GM23338 (cell line): ENCODE data around the gene ASTL. TPM values are rescaled to one million over a fixed set of nuclear protein-coding genes. Genes with fewer than 3 reads are reported as not detected.

Experiments used
- ATAC-seq: fragments of 200-7000 bp; cut with Tn5 transposase; 3 replicates; pipeline ENCODE4 v1.9.1; 2020
- DNase-seq: peaks from one replicate; pipeline ENCODE4 v3.0.0-alpha.2; 2015; ENCODE audit warnings: low spot score
- H2AFZ ChIP-seq: fragments of 200-600 bp; sonication (generic); 2 replicates; pipeline ENCODE4 v1.8.0; 2016; ENCODE audit warnings: antibody characterized with exemption, mild to moderate bottlenecking, moderate library complexity
- H3F3A ChIP-seq: fragments of 200-600 bp; sonication (generic); replicated peaks from 2 replicates; pipeline ENCODE4 v1.8.0; 2017; ENCODE audit warnings: antibody characterized with exemption, mixed run types, low read depth
- H3K27ac ChIP-seq: fragments of 200-600 bp; sonication (generic); 2 replicates; pipeline ENCODE4 v1.6.1; 2016; ENCODE audit warnings: low read depth
- H3K27me3 ChIP-seq: fragments of 200-600 bp; sonication (generic); 2 replicates; pipeline ENCODE4 v1.8.0; 2016; ENCODE audit warnings: mild to moderate bottlenecking, mixed run types, moderate library complexity; ENCODE audit not compliant: insufficient read depth
- H3K36me3 ChIP-seq: fragments of 200-600 bp; sonication (generic); 2 replicates; pipeline ENCODE4 v1.8.0; 2016; ENCODE audit warnings: mild to moderate bottlenecking; ENCODE audit not compliant: insufficient read depth
- H3K4me1 ChIP-seq: fragments of 200-600 bp; sonication (generic); 2 replicates; pipeline ENCODE4 v1.8.0; 2016; ENCODE audit warnings: mild to moderate bottlenecking, moderate library complexity; ENCODE audit not compliant: insufficient read depth
- H3K4me2 ChIP-seq: fragments of 200-600 bp; sonication (generic); 2 replicates; pipeline ENCODE4 v1.7.1; 2017; ENCODE audit warnings: mixed run types
- H3K4me3 ChIP-seq: fragments of 200-600 bp; sonication (generic); 2 replicates; pipeline ENCODE4 v1.6.1; 2016; ENCODE audit warnings: mixed run types
- H3K79me2 ChIP-seq: fragments of 200-600 bp; sonication (generic); replicated peaks from 2 replicates; pipeline ENCODE4 v1.8.0; 2017; ENCODE audit warnings: mild to moderate bottlenecking; ENCODE audit not compliant: insufficient read depth
- H3K9me2 ChIP-seq: fragments of 200-600 bp; sonication (generic); 2 replicates; pipeline ENCODE4 v1.8.0; 2017; ENCODE audit not compliant: insufficient read depth
- H4K20me1 ChIP-seq: fragments of 200-600 bp; sonication (generic); replicated peaks from 2 replicates; pipeline ENCODE4 v1.8.0; 2017; ENCODE audit warnings: mild to moderate bottlenecking; ENCODE audit not compliant: insufficient read depth
- H3K27ac Mint-ChIP-seq: 2 replicates; pipeline ENCODE4 v1.8.0; 2020; ENCODE audit warnings: inconsistent platforms, mild to moderate bottlenecking, moderate library complexity, mixed read lengths
- H3K27me3 Mint-ChIP-seq: 3 replicates; pipeline ENCODE4 v1.8.0; 2022; ENCODE audit warnings: low read depth, mild to moderate bottlenecking, moderate library complexity, mixed read lengths, inconsistent platforms; ENCODE audit not compliant: insufficient read depth, poor library complexity
- H3K36me3 Mint-ChIP-seq: 3 replicates; pipeline ENCODE4 v1.8.0; 2021; ENCODE audit warnings: low read depth, mild to moderate bottlenecking, inconsistent platforms, moderate library complexity, mixed read lengths
- H3K4me1 Mint-ChIP-seq: 3 replicates; pipeline ENCODE4 v1.8.0; 2020; ENCODE audit warnings: mild to moderate bottlenecking, inconsistent platforms, mixed read lengths
- H3K4me3 Mint-ChIP-seq: 3 replicates; pipeline ENCODE4 v1.8.0; 2021; ENCODE audit warnings: moderate library complexity, mild to moderate bottlenecking, inconsistent platforms, mixed read lengths
- H3K9me3 Mint-ChIP-seq: 3 replicates; pipeline ENCODE4 v1.8.0; 2020; ENCODE audit warnings: moderate library complexity, mild to moderate bottlenecking, inconsistent platforms, mixed read lengths
- CREB1 ChIP-seq: fragments of 250-450 bp; sonication (Bioruptor Pico); IDR thresholded peaks from 2 replicates; pipeline ENCODE4 v1.5.0; 2020; ENCODE audit warnings: low read depth, mild to moderate bottlenecking, moderate library complexity
- EZH2 ChIP-seq: fragments of 200-600 bp; sonication (generic); IDR thresholded peaks from one replicate; pipeline ENCODE4 v1.8.0; 2017; ENCODE audit warnings: antibody characterized with exemption, mild to moderate bottlenecking, low read depth; ENCODE audit not compliant: unreplicated experiment
- EZH2phosphoT487 ChIP-seq: fragments of 200-600 bp; sonication (generic); IDR thresholded peaks from one replicate; pipeline ENCODE4 v1.8.1; 2018; ENCODE audit warnings: antibody characterized with exemption; ENCODE audit not compliant: unreplicated experiment
- JUNB ChIP-seq: IDR thresholded peaks from one replicate; pipeline ENCODE4 v1.6.1; 2016; ENCODE audit warnings: antibody characterized with exemption; ENCODE audit not compliant: unreplicated experiment
- NANOG ChIP-seq: IDR thresholded peaks from 2 replicates; pipeline ENCODE4 v1.6.1; 2016; ENCODE audit warnings: antibody characterized with exemption, borderline replicate concordance
- POLR2AphosphoS5 ChIP-seq: IDR thresholded peaks from 2 replicates; pipeline ENCODE4 v1.6.1; 2016; ENCODE audit warnings: antibody characterized with exemption, low read depth
- STAT1 ChIP-seq: IDR thresholded peaks from one replicate; pipeline ENCODE4 v1.6.1; 2016; ENCODE audit warnings: antibody characterized with exemption; ENCODE audit not compliant: unreplicated experiment
- ZNF114 ChIP-seq: fragments of 250-450 bp; sonication (Bioruptor Pico); IDR thresholded peaks from 2 replicates; pipeline ENCODE4 v1.5.0; 2020; ENCODE audit warnings: mild to moderate bottlenecking, moderate library complexity
- ZNF331 ChIP-seq: fragments of 250-450 bp; sonication (Bioruptor Pico); IDR thresholded peaks from 2 replicates; pipeline ENCODE4 v1.5.0; 2020; ENCODE audit warnings: low read depth, mild to moderate bottlenecking, moderate library complexity
- polyA plus RNA-seq: library from polyadenylated mRNA; unstranded; fragments of >200 nt; fragmentation: Nextera tagmentation; extraction: Ambion mirVana; gene quantifications from 2 replicates; pipeline ENCODE4 v1.2.1, GENCODE V29; 2016
- total RNA-seq: library from RNA; depleted of rRNA; stranded (reverse); fragments of >200 nt; shearing (Covaris generic); gene quantifications from 2 replicates; pipeline ENCODE4 v1.2.3, GENCODE V29; 2014
- TF ChIP-seq, protein P1 (sequence below): fragments of 250-450 bp; sonication (Bioruptor Pico); IDR thresholded peaks from 2 replicates; pipeline ENCODE4 v1.5.0; 2020; ENCODE audit warnings: mild to moderate bottlenecking, moderate library complexity
- TF ChIP-seq, protein P2 (sequence below): IDR thresholded peaks from 2 replicates; pipeline ENCODE4 v1.6.1; 2016; ENCODE audit warnings: antibody characterized with exemption
- TF ChIP-seq, protein P3 (sequence below), 2 experiments: fragments of 200-600 bp in 1 of 2; sonication (generic) in 1 of 2; conservative IDR thresholded peaks; 2 replicates each; pipeline versions ENCODE4 v1.5.1 to v1.6.1; 2016 to 2017; ENCODE audit warnings: antibody characterized with exemption in 2 of 2, low read depth in 2 of 2, mild to moderate bottlenecking in 2 of 2, moderate library complexity in 1 of 2
- TF ChIP-seq, protein P4 (sequence below): IDR thresholded peaks from one replicate; pipeline ENCODE4 v1.6.1; 2018; ENCODE audit warnings: antibody characterized with exemption; ENCODE audit not compliant: unreplicated experiment

The ASTL gene
- total and polyA plus RNA-seq, 2 experiments from 2014 or later: 0.23 TPM; not detected in 1

DNA sequence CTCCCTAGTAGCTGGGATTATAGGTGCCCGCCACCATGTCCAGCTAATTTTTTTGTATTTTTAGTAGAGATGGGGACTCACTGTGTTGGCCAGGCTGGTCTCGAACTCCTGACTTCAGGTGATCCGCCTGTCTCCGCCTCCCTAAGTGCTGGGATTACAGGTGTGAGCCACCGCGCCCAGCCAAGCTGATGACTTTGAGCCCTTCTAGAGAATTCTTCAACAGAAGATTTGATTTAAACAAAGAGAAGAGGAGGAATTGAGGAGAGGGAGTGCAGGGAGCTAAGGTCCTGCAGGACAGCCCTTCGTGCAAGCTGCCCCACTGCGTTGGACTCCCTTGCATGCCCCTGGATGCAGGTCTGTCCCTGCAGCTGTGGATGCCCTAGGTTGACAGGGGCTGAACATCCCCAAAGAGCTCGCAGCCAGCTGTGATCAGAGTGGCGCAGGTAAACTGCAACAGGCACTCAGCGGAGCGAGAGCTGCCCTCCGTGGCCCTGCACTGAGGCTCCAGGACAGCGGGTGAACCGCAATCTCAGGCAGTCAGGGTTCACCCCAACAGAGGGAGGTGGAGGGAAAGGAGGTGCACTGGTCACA is 35.6 kb downstream of the ASTL start:
- no peaks in the 10 kb centered on the region for H3K27me3 ChIP-seq
- H3K4me3 Mint-ChIP-seq: no peak overlapping the region
- no peaks in the 10 kb centered on the region for H3K9me2 ChIP-seq
- H3K36me3 ChIP-seq: no peaks in the 10 kb centered on the region
- no peaks in the 10 kb centered on the region for H3K79me2 ChIP-seq
- H3K36me3 Mint-ChIP-seq: peaks cover 5% of the 10 kb centered on the region; the same call in 2 of the 3 replicates
- no peaks in the 10 kb centered on the region for H4K20me1 ChIP-seq
- H3K4me2 ChIP-seq: no peak overlapping the region
- peaks cover 7% of the 10 kb centered on the region for H3K27me3 Mint-ChIP-seq
- ATAC-seq (no peak), DNase-seq (no peak)
- H3K4me1 Mint-ChIP-seq: peaks cover 17% of the 10 kb centered on the region
- peaks cover 8% of the 10 kb centered on the region; the same call in 1 of the 2 replicates for H3K4me1 ChIP-seq
- peaks cover 8% of the 10 kb centered on the region for H3K9me3 Mint-ChIP-seq
- no peak overlapping the region for H2AFZ ChIP-seq
- H3K27ac Mint-ChIP-seq: no peak overlapping the region
- no peaks in the 10 kb centered on the region for H3F3A ChIP-seq
- H3K27ac ChIP-seq: no peak overlapping the region
- TF ChIP-seq CREB1 (CRISPR knock-in tag): no peak
- TF ChIP-seq, protein P1, sequence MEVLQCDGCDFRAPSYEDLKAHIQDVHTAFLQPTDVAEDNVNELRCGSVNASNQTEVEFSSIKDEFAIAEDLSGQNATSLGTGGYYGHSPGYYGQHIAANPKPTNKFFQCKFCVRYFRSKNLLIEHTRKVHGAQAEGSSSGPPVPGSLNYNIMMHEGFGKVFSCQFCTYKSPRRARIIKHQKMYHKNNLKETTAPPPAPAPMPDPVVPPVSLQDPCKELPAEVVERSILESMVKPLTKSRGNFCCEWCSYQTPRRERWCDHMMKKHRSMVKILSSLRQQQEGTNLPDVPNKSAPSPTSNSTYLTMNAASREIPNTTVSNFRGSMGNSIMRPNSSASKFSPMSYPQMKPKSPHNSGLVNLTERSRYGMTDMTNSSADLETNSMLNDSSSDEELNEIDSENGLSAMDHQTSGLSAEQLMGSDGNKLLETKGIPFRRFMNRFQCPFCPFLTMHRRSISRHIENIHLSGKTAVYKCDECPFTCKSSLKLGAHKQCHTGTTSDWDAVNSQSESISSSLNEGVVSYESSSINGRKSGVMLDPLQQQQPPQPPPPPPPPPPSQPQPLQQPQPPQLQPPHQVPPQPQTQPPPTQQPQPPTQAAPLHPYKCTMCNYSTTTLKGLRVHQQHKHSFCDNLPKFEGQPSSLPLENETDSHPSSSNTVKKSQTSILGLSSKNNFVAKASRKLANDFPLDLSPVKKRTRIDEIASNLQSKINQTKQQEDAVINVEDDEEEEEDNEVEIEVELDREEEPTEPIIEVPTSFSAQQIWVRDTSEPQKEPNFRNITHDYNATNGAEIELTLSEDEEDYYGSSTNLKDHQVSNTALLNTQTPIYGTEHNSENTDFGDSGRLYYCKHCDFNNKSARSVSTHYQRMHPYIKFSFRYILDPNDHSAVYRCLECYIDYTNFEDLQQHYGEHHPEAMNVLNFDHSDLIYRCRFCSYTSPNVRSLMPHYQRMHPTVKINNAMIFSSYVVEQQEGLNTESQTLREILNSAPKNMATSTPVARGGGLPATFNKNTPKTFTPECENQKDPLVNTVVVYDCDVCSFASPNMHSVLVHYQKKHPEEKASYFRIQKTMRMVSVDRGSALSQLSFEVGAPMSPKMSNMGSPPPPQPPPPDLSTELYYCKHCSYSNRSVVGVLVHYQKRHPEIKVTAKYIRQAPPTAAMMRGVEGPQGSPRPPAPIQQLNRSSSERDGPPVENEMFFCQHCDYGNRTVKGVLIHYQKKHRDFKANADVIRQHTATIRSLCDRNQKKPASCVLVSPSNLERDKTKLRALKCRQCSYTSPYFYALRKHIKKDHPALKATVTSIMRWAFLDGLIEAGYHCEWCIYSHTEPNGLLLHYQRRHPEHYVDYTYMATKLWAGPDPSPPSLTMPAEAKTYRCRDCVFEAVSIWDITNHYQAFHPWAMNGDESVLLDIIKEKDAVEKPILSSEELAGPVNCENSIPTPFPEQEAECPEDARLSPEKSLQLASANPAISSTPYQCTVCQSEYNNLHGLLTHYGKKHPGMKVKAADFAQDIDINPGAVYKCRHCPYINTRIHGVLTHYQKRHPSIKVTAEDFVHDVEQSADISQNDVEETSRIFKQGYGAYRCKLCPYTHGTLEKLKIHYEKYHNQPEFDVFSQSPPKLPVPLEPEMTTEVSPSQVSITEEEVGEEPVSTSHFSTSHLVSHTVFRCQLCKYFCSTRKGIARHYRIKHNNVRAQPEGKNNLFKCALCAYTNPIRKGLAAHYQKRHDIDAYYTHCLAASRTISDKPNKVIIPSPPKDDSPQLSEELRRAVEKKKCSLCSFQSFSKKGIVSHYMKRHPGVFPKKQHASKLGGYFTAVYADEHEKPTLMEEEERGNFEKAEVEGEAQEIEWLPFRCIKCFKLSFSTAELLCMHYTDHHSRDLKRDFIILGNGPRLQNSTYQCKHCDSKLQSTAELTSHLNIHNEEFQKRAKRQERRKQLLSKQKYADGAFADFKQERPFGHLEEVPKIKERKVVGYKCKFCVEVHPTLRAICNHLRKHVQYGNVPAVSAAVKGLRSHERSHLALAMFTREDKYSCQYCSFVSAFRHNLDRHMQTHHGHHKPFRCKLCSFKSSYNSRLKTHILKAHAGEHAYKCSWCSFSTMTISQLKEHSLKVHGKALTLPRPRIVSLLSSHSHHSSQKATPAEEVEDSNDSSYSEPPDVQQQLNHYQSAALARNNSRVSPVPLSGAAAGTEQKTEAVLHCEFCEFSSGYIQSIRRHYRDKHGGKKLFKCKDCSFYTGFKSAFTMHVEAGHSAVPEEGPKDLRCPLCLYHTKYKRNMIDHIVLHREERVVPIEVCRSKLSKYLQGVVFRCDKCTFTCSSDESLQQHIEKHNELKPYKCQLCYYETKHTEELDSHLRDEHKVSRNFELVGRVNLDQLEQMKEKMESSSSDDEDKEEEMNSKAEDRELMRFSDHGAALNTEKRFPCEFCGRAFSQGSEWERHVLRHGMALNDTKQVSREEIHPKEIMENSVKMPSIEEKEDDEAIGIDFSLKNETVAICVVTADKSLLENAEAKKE (CRISPR knock-in tag): no peak
- TF ChIP-seq EZH2: no peak
- TF ChIP-seq, protein P2, sequence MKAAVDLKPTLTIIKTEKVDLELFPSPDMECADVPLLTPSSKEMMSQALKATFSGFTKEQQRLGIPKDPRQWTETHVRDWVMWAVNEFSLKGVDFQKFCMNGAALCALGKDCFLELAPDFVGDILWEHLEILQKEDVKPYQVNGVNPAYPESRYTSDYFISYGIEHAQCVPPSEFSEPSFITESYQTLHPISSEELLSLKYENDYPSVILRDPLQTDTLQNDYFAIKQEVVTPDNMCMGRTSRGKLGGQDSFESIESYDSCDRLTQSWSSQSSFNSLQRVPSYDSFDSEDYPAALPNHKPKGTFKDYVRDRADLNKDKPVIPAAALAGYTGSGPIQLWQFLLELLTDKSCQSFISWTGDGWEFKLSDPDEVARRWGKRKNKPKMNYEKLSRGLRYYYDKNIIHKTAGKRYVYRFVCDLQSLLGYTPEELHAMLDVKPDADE: no peak
- no peak for TF ChIP-seq STAT1
- TF ChIP-seq ZNF114: no peak
- TF ChIP-seq NANOG: no peak
- TF ChIP-seq ZNF331 (CRISPR knock-in tag): no peak
- TF ChIP-seq POLR2AphosphoS5: no peak
- TF ChIP-seq, protein P3, sequence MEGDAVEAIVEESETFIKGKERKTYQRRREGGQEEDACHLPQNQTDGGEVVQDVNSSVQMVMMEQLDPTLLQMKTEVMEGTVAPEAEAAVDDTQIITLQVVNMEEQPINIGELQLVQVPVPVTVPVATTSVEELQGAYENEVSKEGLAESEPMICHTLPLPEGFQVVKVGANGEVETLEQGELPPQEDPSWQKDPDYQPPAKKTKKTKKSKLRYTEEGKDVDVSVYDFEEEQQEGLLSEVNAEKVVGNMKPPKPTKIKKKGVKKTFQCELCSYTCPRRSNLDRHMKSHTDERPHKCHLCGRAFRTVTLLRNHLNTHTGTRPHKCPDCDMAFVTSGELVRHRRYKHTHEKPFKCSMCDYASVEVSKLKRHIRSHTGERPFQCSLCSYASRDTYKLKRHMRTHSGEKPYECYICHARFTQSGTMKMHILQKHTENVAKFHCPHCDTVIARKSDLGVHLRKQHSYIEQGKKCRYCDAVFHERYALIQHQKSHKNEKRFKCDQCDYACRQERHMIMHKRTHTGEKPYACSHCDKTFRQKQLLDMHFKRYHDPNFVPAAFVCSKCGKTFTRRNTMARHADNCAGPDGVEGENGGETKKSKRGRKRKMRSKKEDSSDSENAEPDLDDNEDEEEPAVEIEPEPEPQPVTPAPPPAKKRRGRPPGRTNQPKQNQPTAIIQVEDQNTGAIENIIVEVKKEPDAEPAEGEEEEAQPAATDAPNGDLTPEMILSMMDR (conservative IDR thresholded peaks at IDR 0.05; ENCODE audit: low read depth in 2 of 2): no peak
- TF ChIP-seq, protein P4, sequence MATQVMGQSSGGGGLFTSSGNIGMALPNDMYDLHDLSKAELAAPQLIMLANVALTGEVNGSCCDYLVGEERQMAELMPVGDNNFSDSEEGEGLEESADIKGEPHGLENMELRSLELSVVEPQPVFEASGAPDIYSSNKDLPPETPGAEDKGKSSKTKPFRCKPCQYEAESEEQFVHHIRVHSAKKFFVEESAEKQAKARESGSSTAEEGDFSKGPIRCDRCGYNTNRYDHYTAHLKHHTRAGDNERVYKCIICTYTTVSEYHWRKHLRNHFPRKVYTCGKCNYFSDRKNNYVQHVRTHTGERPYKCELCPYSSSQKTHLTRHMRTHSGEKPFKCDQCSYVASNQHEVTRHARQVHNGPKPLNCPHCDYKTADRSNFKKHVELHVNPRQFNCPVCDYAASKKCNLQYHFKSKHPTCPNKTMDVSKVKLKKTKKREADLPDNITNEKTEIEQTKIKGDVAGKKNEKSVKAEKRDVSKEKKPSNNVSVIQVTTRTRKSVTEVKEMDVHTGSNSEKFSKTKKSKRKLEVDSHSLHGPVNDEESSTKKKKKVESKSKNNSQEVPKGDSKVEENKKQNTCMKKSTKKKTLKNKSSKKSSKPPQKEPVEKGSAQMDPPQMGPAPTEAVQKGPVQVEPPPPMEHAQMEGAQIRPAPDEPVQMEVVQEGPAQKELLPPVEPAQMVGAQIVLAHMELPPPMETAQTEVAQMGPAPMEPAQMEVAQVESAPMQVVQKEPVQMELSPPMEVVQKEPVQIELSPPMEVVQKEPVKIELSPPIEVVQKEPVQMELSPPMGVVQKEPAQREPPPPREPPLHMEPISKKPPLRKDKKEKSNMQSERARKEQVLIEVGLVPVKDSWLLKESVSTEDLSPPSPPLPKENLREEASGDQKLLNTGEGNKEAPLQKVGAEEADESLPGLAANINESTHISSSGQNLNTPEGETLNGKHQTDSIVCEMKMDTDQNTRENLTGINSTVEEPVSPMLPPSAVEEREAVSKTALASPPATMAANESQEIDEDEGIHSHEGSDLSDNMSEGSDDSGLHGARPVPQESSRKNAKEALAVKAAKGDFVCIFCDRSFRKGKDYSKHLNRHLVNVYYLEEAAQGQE: no peak
- TF ChIP-seq JUNB: no peak
- no peak for TF ChIP-seq EZH2phosphoT487
- no peak overlapping the region for H3K4me3 ChIP-seq
